K562 (cell line): ENCODE measurements around the gene FOXO3. TPM values are rescaled to one million over a fixed set of nuclear protein-coding genes. Genes with fewer than 3 reads are reported as not detected.

Experiments
- BRF2 ChIP-seq: IDR thresholded peaks from 3 replicates; pipeline ENCODE4 v1.6.1; 2011; ENCODE audit warnings: borderline replicate concordance, mild to moderate bottlenecking; ENCODE audit not compliant: insufficient read length, insufficient read depth
- CBFB ChIP-seq: sonication (generic); formaldehyde crosslinking; IDR thresholded peaks from 2 replicates; pipeline ENCODE4 v1.4.0; 2020; ENCODE audit warnings: mild to moderate bottlenecking, missing genetic modification reagents
- DMBX1 ChIP-seq: fragments of 250-450 bp; sonication (Bioruptor Pico); IDR thresholded peaks from 2 replicates; pipeline ENCODE4 v1.8.0; 2022; ENCODE audit warnings: inconsistent platforms, mild to moderate bottlenecking, moderate library complexity, borderline replicate concordance
- ELF1 ChIP-seq: fragments of 200-800 bp; sonication (Bioruptor generic); IDR thresholded peaks from 2 replicates; pipeline ENCODE4 v1.6.1; 2016; ENCODE audit warnings: missing genetic modification characterization, missing compliant biosample characterization
- FOXM1 ChIP-seq, 2 experiments: fragments of 450-650 bp in 1 of 2; sonication (generic) in 1 of 2; formaldehyde crosslinking in 1 of 2; IDR thresholded peaks; 2 replicates each; pipeline versions ENCODE4 v1.6.1 to v1.9.0; 2017 to 2022; ENCODE audit warnings: low read depth in 2 of 2, mild to moderate bottlenecking in 2 of 2, missing genetic modification reagents in 1 of 2, moderate library complexity in 1 of 2
- HIVEP1 ChIP-seq: fragments of 250-450 bp; sonication (Bioruptor Pico); IDR thresholded peaks from 2 replicates; pipeline ENCODE4 v1.4.0; 2020; ENCODE audit warnings: mild to moderate bottlenecking
- KDM2B ChIP-seq: fragments of 250-450 bp; sonication (Bioruptor Pico); IDR thresholded peaks from 2 replicates; pipeline ENCODE4 v1.8.0; 2021; ENCODE audit warnings: mild to moderate bottlenecking, moderate library complexity
- KLF13 ChIP-seq: fragments of 450-650 bp; IDR thresholded peaks from 2 replicates; pipeline ENCODE4 v1.6.1; 2016; ENCODE audit warnings: missing genetic modification characterization, low read depth, mild to moderate bottlenecking, missing compliant biosample characterization, moderate library complexity, borderline replicate concordance
- LCOR ChIP-seq: sonication (generic); formaldehyde crosslinking; IDR thresholded peaks from 2 replicates; pipeline ENCODE4 v1.8.0; 2022; ENCODE audit warnings: mild to moderate bottlenecking, missing genetic modification reagents
- MAFF ChIP-seq: IDR thresholded peaks from 2 replicates; pipeline ENCODE4 v1.6.1; 2012; ENCODE audit warnings: low read length, improper control_type of control experiment
- MCM7 ChIP-seq, 2 experiments: fragments of 450-650 bp; IDR thresholded peaks; 2 replicates each; pipeline ENCODE4 v1.6.1; 2016 to 2018
- MTA2 ChIP-seq: fragments of 450-650 bp; IDR thresholded peaks from 2 replicates; pipeline ENCODE4 v1.6.1; 2016; ENCODE audit warnings: low read depth
- MTA3 ChIP-seq: fragments of 450-650 bp; formaldehyde crosslinking; IDR thresholded peaks from 2 replicates; pipeline ENCODE4 v1.6.1; 2017; ENCODE audit warnings: mild to moderate bottlenecking, borderline replicate concordance
- NCOR1 ChIP-seq: fragments of 450-650 bp; IDR thresholded peaks from 2 replicates; pipeline ENCODE4 v1.6.1; 2016; ENCODE audit warnings: mild to moderate bottlenecking, moderate library complexity
- PHF21A ChIP-seq: fragments of 450-650 bp; IDR thresholded peaks from 2 replicates; pipeline ENCODE4 v1.6.1; 2017; ENCODE audit warnings: low read depth, borderline replicate concordance
- PURB ChIP-seq: sonication (generic); formaldehyde crosslinking; IDR thresholded peaks from 2 replicates; pipeline ENCODE4 v1.9.0; 2021; ENCODE audit warnings: low read depth, mild to moderate bottlenecking, missing genetic modification reagents
- SRSF7 ChIP-seq: fragments of 200-400 bp; formaldehyde crosslinking; optimal IDR thresholded peaks from 2 replicates; pipeline ENCODE3; 2017; ENCODE audit warnings: mild to moderate bottlenecking, low read depth, low read length
- ZNF23 ChIP-seq: fragments of 250-450 bp; sonication (Bioruptor Pico); IDR thresholded peaks from 2 replicates; pipeline ENCODE4 v1.4.0; 2020; ENCODE audit warnings: mild to moderate bottlenecking
- ZNF318 ChIP-seq, 2 experiments: fragments of 450-650 bp; IDR thresholded peaks; 2 replicates each; pipeline ENCODE4 v1.6.1; 2016; ENCODE audit warnings: mild to moderate bottlenecking in 2 of 2, borderline replicate concordance in 1 of 2, low read depth in 1 of 2, moderate library complexity in 1 of 2
- ZZZ3 ChIP-seq: fragments of 450-650 bp; IDR thresholded peaks from 2 replicates; pipeline ENCODE4 v1.6.1; 2016; ENCODE audit warnings: antibody characterized with exemption, mild to moderate bottlenecking, moderate library complexity
- polyA plus RNA-seq, 8 experiments: library from polyadenylated mRNA; depleted of rRNA in 4 of 8; stranded (reverse) in 5 of 8; unstranded in 3 of 8; fragments of >200 nt; fragmentation: Nextera tagmentation in 2 of 8; fragmentation: Illumina TruSeq in 1 of 8; extraction: Ambion mirVana in 2 of 8; extraction: Trizol in 1 of 8; gene quantifications; 2 replicates each; pipeline versions ENCODE4 v1.2.1 to v1.2.3, GENCODE V29; 2011 to 2014; ENCODE audit warnings: inconsistent platforms in 1 of 8, missing spikeins in 1 of 8
- total RNA-seq, 7 experiments: library from RNA; depleted of rRNA in 6 of 7; stranded (reverse); fragments of >200 nt in 6 of 7; fragmentation: Illumina TruSeq in 2 of 7; extraction: Trizol in 2 of 7; gene quantifications; 2 replicates each; pipeline versions ENCODE4 v1.2.1 to v1.2.3, GENCODE V29; 2011 to 2021; ENCODE audit warnings: low replicate concordance in 1 of 7

FOXO3 gene
- total and polyA plus RNA-seq, 9 of the 15 experiments (the other 6 are each of a cell fraction or from before 2014, with no cell fraction given) = 3.0 to 14.6 (median 6.0) TPM

- peak in 1 of 2 experiments; percentile 90; a peak in 2 of 4 replicates for TF ChIP-seq ZNF318 (IDR thresholded peaks at IDR 0.05; ENCODE audit: borderline replicate concordance in 1 of 2, low read depth in 1 of 2)
- 0 out of 2 replicates have a peak, but pooled peaks have one; percentile 56 for TF ChIP-seq LCOR (CRISPR knock-in tag)
- no peak for TF ChIP-seq PURB (CRISPR knock-in tag)
- peak; percentile 86 for TF ChIP-seq MTA2
- no peak for TF ChIP-seq HIVEP1 (CRISPR knock-in tag)
- peak; percentile 86 for TF ChIP-seq MAFF
- TF ChIP-seq MTA3 = peak; percentile 59; the same call in 1 of the 2 replicates
- no peak for TF ChIP-seq BRF2
- peak; percentile 85 for TF ChIP-seq FOXM1 (IDR thresholded peaks at IDR 0.05; ENCODE audit: low read depth)
- TF ChIP-seq FOXM1 (CRISPR knock-in tag; IDR thresholded peaks at IDR 0.05; ENCODE audit: low read depth) = no peak
- TF ChIP-seq ZZZ3 = no peak
- TF ChIP-seq NCOR1 = peak; percentile 99
- TF ChIP-seq DMBX1 (CRISPR knock-in tag) = no peak
- TF ChIP-seq SRSF7 = no peak
- no peak for TF ChIP-seq KLF13 (tag)
- no peak for TF ChIP-seq ELF1 (tag)
- no peak for TF ChIP-seq MCM7 (IDR thresholded peaks at IDR 0.05)
- TF ChIP-seq ZNF23 = no peak
- TF ChIP-seq KDM2B = no peak
- TF ChIP-seq PHF21A = peak; percentile 60; the same call in 1 of the 2 replicates
- TF ChIP-seq CBFB = no peak
Measured at GRCh38 chr6:108578595-108579327, 18.0 kb downstream of the FOXO3 start (continued).
